Stimulated activated naive B cell treated with anti-CD40 and anti-IgM and Interleukin-4, amounts not matched to agents 10 μg/mL and 1 μg/mL and 100 μg/mL, for 72 hours (primary cell): ENCODE results near the gene SYNJ2.

Experiments used
- ATAC-seq, 2 donors: fragments of 150-1000 bp; cut with Tn5 transposase; replicated peaks; 2 replicates each; pipeline ENCODE4 v1.10.0; 2021; ENCODE audit warnings: moderate library complexity in 1 of 2
- DNase-seq: peaks from one replicate; pipeline ENCODE4 v3.0.0; 2021
- H3K27ac Mint-ChIP-seq: one replicate; pipeline ENCODE4 v1.8.0; 2022; ENCODE audit warnings: mild to moderate bottlenecking, mixed read lengths
- H3K27me3 Mint-ChIP-seq, 2 donors: one replicate each; pipeline ENCODE4 v1.8.0; 2022; ENCODE audit warnings: mixed read lengths in 2 of 2
- H3K36me3 Mint-ChIP-seq, 2 donors: one replicate each; pipeline ENCODE4 v1.8.0; 2022; ENCODE audit warnings: mixed read lengths in 2 of 2, mild to moderate bottlenecking in 1 of 2
- H3K4me1 Mint-ChIP-seq, 2 donors: one replicate each; pipeline ENCODE4 v1.8.0; 2022; ENCODE audit warnings: mixed read lengths in 2 of 2, mild to moderate bottlenecking in 1 of 2
- H3K4me3 Mint-ChIP-seq, 2 donors: one replicate each; pipeline ENCODE4 v1.8.0; 2022; ENCODE audit warnings: mild to moderate bottlenecking in 2 of 2, mixed read lengths in 2 of 2, moderate library complexity in 1 of 2
- H3K9me3 Mint-ChIP-seq, 2 donors: one replicate each; pipeline ENCODE4 v1.8.0; 2022; ENCODE audit warnings: mixed read lengths in 2 of 2, mild to moderate bottlenecking in 1 of 2

The SYNJ2 gene

DNA sequence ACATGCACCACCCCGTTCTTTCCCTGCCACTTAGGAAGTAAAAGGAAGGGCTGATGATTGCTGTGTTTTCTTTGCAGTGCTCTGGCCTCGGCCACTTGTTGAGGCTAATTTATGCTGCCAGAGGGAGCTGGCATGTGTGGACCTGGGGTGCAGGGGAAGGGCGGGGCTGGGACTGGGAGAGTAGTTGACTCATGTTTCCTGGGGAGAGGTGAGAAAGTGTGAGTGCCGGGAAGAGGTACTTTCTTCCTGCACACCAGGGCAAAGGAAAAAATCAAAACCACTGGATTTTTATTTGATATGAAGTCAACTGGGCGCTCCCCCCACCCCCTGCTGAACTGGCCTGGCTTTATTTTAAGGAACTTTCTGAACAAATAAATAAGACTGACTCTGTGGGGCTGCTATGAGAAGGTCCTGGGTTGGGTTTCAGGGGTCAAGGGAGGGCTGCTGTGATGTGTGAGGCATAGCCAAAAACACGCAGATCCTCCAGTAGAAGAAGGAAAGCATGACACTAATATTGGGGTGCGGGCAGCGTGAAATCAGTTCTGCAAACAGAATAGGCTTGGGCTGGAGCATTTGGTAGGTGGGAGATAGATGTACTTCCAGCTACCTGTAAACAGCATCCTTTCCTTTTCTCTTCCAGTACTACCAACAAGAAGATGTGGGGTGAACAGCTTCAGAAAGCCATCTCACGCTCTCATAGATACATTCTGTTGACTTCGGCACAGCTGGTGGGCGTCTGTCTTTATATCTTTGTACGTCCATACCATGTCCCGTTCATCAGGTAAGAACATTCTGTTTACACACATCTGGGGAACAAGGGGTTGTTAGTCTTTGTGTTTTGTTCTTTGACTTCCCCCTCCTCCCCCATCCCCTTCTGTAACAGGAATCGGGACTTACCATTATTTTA is 87.5 kb downstream of the SYNJ2 start:
- H3K4me1 Mint-ChIP-seq = peaks cover 12 to 23% of the 10 kb centered on the region in 2 donors
- no peak for DNase-seq

DNA sequence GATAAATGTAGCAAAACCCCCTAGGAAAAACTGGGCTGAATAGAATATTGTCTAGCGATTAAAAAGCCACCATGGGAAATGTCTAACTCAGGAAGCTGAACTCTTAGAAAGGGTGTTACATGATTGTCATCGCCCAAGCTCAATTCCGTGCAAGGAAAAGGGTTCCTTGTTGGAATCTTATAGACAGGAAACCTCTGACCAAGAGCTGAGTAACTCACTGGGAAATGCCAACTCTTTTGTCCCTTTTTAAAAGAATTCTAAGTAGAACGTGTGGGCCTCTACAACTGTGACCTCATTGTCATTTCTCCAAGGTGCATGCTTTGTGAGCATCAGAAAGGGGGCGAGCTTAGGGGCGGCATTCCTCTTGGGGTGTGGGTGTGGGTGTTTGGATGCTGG is 88.1 kb downstream of the SYNJ2 start:
- H3K4me3 Mint-ChIP-seq = no peak overlapping the region
- ATAC-seq = no peak
- H3K36me3 Mint-ChIP-seq = peaks cover 56 to 77% of the 10 kb centered on the region in 2 donors
- no peaks in the 10 kb centered on the region for H3K9me3 Mint-ChIP-seq
- no peaks in the 10 kb centered on the region for H3K27me3 Mint-ChIP-seq
- no peak for DNase-seq
- H3K27ac Mint-ChIP-seq = no peak overlapping the region
- H3K4me1 Mint-ChIP-seq = peaks cover 12 to 23% of the 10 kb centered on the region in 2 donors

More for the DNA sequence above, 87.5 kb downstream of the SYNJ2 start:
- Mint-ChIP-seq H3K27me3 (no peaks in the 10 kb centered on the region), H3K36me3 (peaks cover 52 to 74% of the 10 kb centered on the region in 2 donors), H3K4me3 (no peak overlapping the region), H3K27ac (no peak overlapping the region), H3K9me3 (no peaks in the 10 kb centered on the region)
- ATAC-seq = no peak

DNA sequence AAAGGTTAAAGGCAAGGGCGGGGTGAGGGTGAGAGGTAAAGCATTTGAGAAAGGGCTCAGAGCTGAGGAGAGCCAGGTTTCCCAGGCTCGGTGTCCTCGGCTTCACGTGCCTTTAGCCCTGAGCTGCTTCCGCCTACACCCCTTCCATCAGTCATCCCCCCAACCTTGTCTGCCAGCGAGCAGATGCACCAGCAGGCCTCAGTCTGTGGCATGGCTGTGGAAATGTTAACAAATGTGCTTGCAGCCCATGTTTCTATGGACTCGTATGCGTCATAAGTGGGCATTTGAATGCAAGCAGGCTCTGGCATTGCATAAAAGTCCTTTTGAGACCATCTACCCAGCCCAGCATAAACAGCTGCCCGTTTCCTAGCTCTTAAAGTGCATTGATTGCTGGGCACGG is 88.8 kb downstream of the SYNJ2 start:
- H3K4me3 Mint-ChIP-seq = no peak overlapping the region
- H3K9me3 Mint-ChIP-seq = no peaks in the 10 kb centered on the region
- H3K36me3 Mint-ChIP-seq = peaks cover 57 to 78% of the 10 kb centered on the region in 2 donors
- ATAC-seq (no peak), DNase-seq (no peak)
- peaks cover 12 to 23% of the 10 kb centered on the region in 2 donors for H3K4me1 Mint-ChIP-seq
- no peaks in the 10 kb centered on the region for H3K27me3 Mint-ChIP-seq
- no peak overlapping the region for H3K27ac Mint-ChIP-seq

DNA sequence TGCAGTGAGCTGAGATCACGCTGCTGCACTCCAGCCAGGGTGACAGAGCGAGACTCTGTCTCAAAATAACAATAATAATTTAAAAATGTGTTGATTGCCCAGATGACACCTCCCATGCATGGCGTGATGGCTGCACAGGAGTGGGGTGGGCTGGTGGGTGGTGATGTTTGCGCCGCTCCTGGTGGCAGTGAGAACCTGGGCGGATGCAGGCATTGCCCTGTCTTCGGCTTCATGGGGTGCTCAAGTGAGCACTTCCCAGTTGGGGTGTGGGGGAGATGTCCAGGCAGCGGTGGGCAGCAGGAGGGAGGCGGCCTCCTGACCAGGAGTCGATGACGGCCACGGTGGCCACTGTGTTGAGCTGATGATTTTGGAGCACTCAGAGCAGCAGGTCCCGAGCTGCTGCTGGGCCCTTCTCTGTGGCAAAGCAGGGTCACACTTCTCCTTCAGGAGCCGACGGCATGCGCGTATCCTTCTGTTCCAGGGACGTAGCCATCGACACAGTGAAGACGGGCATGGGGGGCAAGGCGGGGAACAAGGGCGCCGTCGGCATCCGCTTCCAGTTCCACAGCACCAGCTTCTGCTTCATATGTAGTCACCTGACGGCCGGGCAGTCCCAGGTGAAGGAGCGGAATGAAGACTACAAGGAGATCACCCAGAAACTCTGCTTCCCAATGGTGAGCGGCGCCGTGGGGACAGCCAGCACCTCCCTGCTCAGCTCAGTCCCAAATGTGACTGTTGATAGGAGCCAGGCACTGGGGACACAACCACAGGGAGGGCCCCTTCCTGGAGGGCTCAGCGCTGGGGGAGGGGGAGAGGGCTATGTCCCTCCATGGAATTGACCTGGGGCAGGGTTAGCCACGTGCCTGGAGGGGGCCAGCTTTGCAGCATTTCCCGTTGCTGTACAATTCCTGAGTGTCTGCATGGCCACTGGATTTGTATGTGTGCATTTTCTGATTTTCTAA is 89.7 kb downstream of the SYNJ2 start:
- H3K9me3 Mint-ChIP-seq = no peaks in the 10 kb centered on the region
- no peak for DNase-seq
- peaks cover 12 to 23% of the 10 kb centered on the region in 2 donors for H3K4me1 Mint-ChIP-seq
- no peak overlapping the region for H3K4me3 Mint-ChIP-seq
- peak; percentile 25 to 29 for ATAC-seq
- H3K27ac Mint-ChIP-seq = no peak overlapping the region
- H3K36me3 Mint-ChIP-seq = peaks cover 56 to 78% of the 10 kb centered on the region in 2 donors
- H3K27me3 Mint-ChIP-seq = no peaks in the 10 kb centered on the region

DNA sequence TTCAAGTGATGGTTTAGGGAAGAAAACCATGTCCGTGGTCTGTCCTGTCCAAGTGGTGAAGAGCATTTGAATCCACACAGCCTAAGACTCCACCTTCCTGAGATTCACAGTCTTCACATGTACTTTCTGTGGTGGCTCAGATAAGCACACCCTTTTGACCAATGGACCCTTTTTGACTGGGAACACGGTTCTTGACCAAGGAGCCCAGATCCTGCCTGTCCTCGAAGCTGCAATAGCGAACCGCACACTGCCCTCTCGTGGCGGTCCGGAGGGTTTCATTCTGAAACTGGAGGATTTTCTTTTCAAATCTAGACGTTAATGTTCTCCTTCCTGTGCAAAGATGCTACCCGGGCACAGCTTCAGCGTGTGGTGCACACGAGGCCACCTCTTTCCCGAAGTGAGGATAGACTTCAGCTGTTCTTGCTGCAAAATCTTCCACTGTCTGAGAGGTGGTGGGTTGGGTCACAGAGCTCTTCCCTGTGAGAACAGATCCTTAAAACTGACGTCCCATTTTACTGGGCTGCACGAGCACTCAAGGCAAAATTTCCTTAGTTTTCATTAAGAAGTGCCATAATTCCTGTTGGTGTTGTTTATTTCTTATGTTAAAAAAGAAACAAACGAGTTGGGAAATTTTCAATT is 90.5 kb downstream of the SYNJ2 start:
- DNase-seq = peak; percentile 44
- H3K27ac Mint-ChIP-seq = no peak overlapping the region
- peak; percentile 76 to 78 for ATAC-seq
- H3K27me3 Mint-ChIP-seq = no peaks in the 10 kb centered on the region
- H3K9me3 Mint-ChIP-seq = no peaks in the 10 kb centered on the region
- H3K36me3 Mint-ChIP-seq = peaks cover 51 to 79% of the 10 kb centered on the region in 2 donors
- no peak overlapping the region for H3K4me3 Mint-ChIP-seq
- H3K4me1 Mint-ChIP-seq = peaks cover 12 to 23% of the 10 kb centered on the region in 2 donors

DNA sequence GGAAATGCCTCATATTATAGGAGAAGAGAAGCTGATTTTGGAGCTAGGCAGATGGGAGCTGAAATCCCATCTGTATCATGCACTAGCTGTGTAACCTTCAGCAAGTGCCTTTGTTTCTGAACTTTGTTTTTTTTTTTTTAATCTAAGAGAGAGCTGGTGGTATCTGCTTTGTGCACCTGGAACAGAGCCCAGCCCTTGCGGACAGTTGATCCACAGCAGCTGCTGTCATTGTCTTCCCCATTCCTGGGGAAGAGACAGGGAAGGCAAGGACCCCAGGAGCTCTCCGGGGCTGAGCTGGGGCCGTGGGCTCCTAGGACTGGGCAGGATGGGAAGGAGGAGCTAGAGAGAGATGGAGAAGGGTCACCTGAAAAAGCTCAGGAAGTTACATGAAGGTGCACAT is 92.1 kb downstream of the SYNJ2 start:
- Mint-ChIP-seq H3K4me1 (peaks cover 10 to 19% of the 10 kb centered on the region in 2 donors), H3K27me3 (no peaks in the 10 kb centered on the region), H3K4me3 (no peak overlapping the region), H3K27ac (no peak overlapping the region), H3K36me3 (peaks cover 49 to 80% of the 10 kb centered on the region in 2 donors), H3K9me3 (no peaks in the 10 kb centered on the region)
- ATAC-seq (no peak), DNase-seq (no peak)

DNA sequence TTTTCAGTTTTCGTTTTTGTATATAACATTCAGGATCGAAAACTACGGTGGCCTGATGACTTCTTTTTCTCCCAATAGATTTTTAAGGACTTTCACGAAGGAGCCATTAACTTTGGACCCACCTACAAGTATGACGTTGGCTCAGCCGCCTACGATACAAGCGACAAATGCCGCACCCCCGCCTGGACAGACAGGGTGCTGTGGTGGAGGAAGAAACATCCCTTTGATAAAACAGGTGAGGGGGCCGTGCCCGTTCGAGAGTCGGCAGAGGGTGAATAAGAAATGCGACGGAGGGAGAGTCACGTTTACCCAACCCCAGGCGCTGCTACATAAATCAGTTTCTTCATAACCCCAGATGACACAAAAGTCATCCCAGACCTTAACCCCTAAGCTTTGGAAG is 94.9 kb downstream of the SYNJ2 start:
- DNase-seq (no peak), ATAC-seq (no peak)
- peaks cover 60 to 80% of the 10 kb centered on the region in 2 donors for H3K36me3 Mint-ChIP-seq
- H3K9me3 Mint-ChIP-seq = no peaks in the 10 kb centered on the region
- no peak overlapping the region for H3K27ac Mint-ChIP-seq
- no peak overlapping the region for H3K4me3 Mint-ChIP-seq
- H3K4me1 Mint-ChIP-seq = peaks cover 7 to 8% of the 10 kb centered on the region in 2 donors
- H3K27me3 Mint-ChIP-seq = no peaks in the 10 kb centered on the region

DNA sequence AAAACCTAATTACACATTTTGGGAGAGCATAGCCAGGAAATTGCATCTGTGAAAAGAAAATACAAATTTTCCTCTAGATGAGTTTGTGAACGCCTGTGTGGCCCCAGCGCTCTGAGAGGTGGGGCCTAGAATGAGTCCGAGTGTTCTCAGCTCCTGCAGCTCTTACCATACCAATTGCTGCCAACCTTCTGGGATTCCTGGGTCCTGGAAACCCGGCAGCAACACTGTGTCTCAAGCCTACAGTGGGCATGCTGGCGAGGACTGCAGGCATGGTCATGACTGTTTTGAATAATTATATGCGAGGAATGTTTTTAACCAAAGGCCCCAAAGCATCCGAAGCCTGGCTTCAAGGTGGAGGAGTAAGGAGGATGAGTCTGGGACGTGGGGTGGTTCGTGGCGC is 96.0 kb downstream of the SYNJ2 start:
- ATAC-seq (no peak), DNase-seq (no peak)
- Mint-ChIP-seq H3K4me1 (no peaks in the 10 kb centered on the region), H3K27me3 (no peaks in the 10 kb centered on the region), H3K9me3 (no peaks in the 10 kb centered on the region), H3K4me3 (no peak overlapping the region), H3K36me3 (peaks cover 57 to 80% of the 10 kb centered on the region in 2 donors), H3K27ac (no peak overlapping the region)

DNA sequence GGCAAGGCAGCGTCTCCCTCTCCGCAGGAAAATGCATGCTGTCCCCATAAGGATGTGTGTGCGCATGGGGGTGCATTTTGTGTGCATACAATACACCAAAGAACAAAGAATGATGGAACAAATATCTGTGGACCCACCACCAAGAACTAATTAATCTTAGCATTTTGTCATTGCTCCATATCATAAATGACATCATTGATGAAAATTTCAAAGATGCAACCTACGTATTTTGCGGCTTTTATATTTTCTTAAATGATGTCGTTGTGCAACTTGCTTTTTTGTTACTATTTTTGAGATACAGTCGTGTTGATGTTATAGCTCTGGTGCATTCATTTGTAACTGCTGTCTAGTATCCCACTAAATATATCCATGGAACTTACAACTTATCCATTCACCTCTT is 96.7 kb downstream of the SYNJ2 start:
- Mint-ChIP-seq H3K4me1 (no peaks in the 10 kb centered on the region), H3K27ac (no peak overlapping the region), H3K4me3 (no peak overlapping the region), H3K27me3 (no peaks in the 10 kb centered on the region), H3K9me3 (no peaks in the 10 kb centered on the region), H3K36me3 (peaks cover 63 to 86% of the 10 kb centered on the region in 2 donors)
- no peak for DNase-seq
- ATAC-seq = no peak

DNA sequence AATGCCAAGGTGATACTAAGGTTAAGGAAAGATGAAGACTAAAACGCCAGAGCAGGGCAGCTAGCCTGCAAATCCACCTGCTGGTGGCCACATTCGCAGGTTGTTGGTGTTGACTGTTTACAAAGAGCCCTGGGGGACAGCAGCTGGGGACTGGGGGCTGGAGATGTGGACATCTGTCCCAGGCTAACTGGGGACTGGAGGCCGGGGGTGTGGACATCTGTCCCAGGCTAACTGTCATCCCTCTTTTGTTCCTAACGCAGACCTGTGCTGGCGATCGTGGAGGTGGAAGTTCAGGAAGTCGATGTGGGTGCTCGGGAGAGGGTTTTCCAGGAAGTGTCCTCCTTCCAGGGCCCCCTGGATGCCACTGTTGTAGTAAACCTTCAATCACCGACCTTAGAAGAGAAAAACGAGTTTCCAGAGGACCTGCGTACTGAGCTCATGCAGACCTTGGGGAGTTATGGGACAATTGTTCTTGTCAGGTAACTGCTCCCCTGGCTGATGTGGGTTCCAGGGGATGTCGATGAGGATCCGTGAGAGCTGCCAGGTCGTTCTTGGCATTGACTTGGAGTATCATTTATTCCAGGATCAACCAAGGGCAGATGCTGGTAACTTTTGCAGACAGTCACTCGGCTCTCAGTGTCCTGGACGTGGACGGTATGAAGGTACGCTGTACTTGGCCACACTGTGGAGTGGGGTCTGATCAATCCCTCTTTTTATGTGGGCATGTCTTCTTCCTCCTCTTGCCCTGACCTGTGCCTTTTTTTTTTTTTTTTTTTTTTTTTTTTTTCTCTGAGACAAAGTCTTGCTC is 99.4 kb downstream of the SYNJ2 start:
- Mint-ChIP-seq H3K4me3 (no peak overlapping the region), H3K27ac (peak overlapping the region; percentile 51), H3K4me1 (peaks cover 5 to 6% of the 10 kb centered on the region in 2 donors), H3K9me3 (no peaks in the 10 kb centered on the region), H3K36me3 (peaks cover 65 to 86% of the 10 kb centered on the region in 2 donors), H3K27me3 (no peaks in the 10 kb centered on the region)
- ATAC-seq (no peak), DNase-seq (no peak)

DNA sequence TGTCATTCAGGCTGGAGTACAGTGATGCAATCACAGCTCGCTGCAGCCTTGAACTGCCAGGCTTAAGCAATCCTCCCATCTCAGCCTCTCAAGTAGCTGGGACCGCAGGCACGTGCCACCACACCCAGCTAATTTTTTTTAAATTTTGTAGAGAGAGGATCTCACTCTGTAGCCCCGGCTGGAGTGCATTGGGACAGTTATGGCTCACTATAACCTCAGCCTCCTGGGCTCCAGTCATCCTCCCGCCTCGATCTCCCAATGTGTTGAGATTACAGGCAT is 99.9 kb downstream of the SYNJ2 start:
- Mint-ChIP-seq H3K4me1 (peaks cover 10 to 11% of the 10 kb centered on the region in 2 donors), H3K9me3 (no peaks in the 10 kb centered on the region), H3K36me3 (peaks cover 68 to 86% of the 10 kb centered on the region in 2 donors), H3K4me3 (no peak overlapping the region), H3K27me3 (no peaks in the 10 kb centered on the region), H3K27ac (no peak overlapping the region)
- ATAC-seq (no peak), DNase-seq (no peak)

DNA sequence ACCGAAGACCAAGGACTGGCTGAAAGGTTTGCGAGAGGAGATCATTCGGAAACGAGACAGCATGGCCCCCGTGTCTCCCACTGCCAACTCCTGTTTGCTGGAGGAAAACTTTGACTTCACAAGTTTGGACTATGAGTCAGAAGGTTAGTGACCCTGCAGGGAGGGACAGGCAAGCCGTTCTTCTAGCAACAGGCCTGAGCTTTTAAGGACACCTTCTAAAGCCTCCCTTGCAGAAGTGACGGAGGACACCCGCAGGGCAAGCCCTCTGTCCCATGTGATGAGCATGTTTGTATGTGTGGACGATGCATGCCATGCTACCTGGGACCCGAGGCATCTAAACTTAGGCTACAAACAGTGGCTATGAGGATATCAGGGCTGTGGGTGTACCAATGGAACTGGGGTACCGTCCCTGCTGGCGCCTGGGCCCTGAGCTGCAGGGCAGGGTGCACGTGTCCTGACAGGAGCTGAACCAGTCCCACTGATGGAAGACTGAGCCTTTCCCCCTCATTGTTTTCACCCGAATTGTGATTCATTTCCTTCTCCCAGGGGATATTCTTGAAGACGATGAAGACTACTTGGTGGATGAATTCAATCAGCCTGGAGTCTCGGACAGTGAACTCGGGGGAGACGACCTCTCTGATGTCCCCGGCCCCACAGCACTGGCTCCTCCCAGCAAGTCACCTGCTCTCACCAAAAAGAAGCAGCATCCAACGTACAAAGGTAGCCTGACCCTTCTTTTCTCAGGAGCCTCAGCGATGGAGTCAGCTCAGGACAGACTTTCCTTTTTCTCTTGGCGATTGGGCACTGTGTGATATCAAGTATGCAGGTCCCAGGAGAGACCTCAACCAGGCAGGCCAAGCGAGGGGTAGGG is 102.0 kb downstream of the SYNJ2 start:
- Mint-ChIP-seq H3K27ac (no peak overlapping the region), H3K4me3 (no peak overlapping the region)

More for the DNA sequence above, 102.0 kb downstream of the SYNJ2 start:
- ATAC-seq (no peak), DNase-seq (no peak)
- Mint-ChIP-seq H3K9me3 (no peaks in the 10 kb centered on the region), H3K27me3 (no peaks in the 10 kb centered on the region), H3K36me3 (peaks cover 72 to 84% of the 10 kb centered on the region in 2 donors), H3K4me1 (peaks cover 18 to 22% of the 10 kb centered on the region in 2 donors)
